Inflammatory macrophage treated with lipopolysaccharide for 1 hour (primary cell): ENCODE results near the gene PTPRD.
A peak's percentile ranks its signal among the peaks of the same experiment; 100 is the strongest.
"Not testable (repeated sequence)": the region's sequence is repeated elsewhere in the genome, so short reads cannot be mapped to it uniquely, and the experiment has no call there.

Experiments used
- DNase-seq, 2 donors: peaks; one replicate each; pipeline ENCODE4 v3.0.0-alpha.2; 2020 to 2022

PTPRD gene

GRCh38 chr9:9560382-9561035 lies 1052.3 kb downstream of the PTPRD start:
- DNase-seq: no peak

- DNase-seq: no peak
Measured at GRCh38 chr9:9558907-9559306, 1053.9 kb downstream of the PTPRD start.

- no peak for DNase-seq
Measured at GRCh38 chr9:9557804-9558334, 1054.9 kb downstream of the PTPRD start.

- no peak for DNase-seq
Measured at GRCh38 chr9:9556865-9557803, 1055.7 kb downstream of the PTPRD start.

GRCh38 chr9:9552665-9553064 lies 1060.1 kb downstream of the PTPRD start:
- no peak for DNase-seq

- no peak for DNase-seq
Measured at GRCh38 chr9:9538766-9539165, 1074.0 kb downstream of the PTPRD start.

GRCh38 chr9:9538356-9538755 lies 1074.4 kb downstream of the PTPRD start:
- no peak for DNase-seq

- DNase-seq: no peak
Measured at GRCh38 chr9:9536523-9536922, 1076.3 kb downstream of the PTPRD start.

- no peak for DNase-seq
Measured at GRCh38 chr9:9523476-9524139, 1089.2 kb downstream of the PTPRD start.

- no peak for DNase-seq
Measured at GRCh38 chr9:9522406-9522805, 1090.4 kb downstream of the PTPRD start.

- no peak for DNase-seq
Measured at GRCh38 chr9:9521033-9521779, 1091.6 kb downstream of the PTPRD start.

- DNase-seq: no peak
Measured at GRCh38 chr9:9504869-9505268, 1107.9 kb downstream of the PTPRD start.

GRCh38 chr9:9499546-9499945 lies 1113.3 kb downstream of the PTPRD start:
- DNase-seq: no peak

- DNase-seq: no peak
Measured at GRCh38 chr9:9498846-9499245, 1114.0 kb downstream of the PTPRD start.

GRCh38 chr9:9498128-9498527 lies 1114.7 kb downstream of the PTPRD start:
- peak; percentile 6 to 9 for DNase-seq

- no peak for DNase-seq
Measured at GRCh38 chr9:9494336-9494735, 1118.5 kb downstream of the PTPRD start.

- no peak for DNase-seq
Measured at GRCh38 chr9:9492506-9492905, 1120.3 kb downstream of the PTPRD start.

- DNase-seq: no peak
Measured at GRCh38 chr9:9489183-9489582, 1123.6 kb downstream of the PTPRD start.

- no peak for DNase-seq
Measured at GRCh38 chr9:9483175-9483574, 1129.6 kb downstream of the PTPRD start.

- DNase-seq: no peak
Measured at GRCh38 chr9:9478741-9479140, 1134.1 kb downstream of the PTPRD start.

GRCh38 chr9:9469271-9469670 lies 1143.5 kb downstream of the PTPRD start:
- no peak for DNase-seq

GRCh38 chr9:9441874-9442273 lies 1170.9 kb downstream of the PTPRD start:
- DNase-seq: not testable (repeated sequence)

GRCh38 chr9:9437641-9438040 lies 1175.2 kb downstream of the PTPRD start:
- DNase-seq: no peak
